ENCODE data around the gene CAMTA1. TPM values are rescaled to one million over a fixed set of nuclear protein-coding genes. Genes with fewer than 3 reads are reported as not detected.
"Not testable (repeated sequence)": the region's sequence is repeated elsewhere in the genome, so short reads cannot be mapped to it uniquely, and the experiment has no call there.

Gene CAMTA1, protein sequence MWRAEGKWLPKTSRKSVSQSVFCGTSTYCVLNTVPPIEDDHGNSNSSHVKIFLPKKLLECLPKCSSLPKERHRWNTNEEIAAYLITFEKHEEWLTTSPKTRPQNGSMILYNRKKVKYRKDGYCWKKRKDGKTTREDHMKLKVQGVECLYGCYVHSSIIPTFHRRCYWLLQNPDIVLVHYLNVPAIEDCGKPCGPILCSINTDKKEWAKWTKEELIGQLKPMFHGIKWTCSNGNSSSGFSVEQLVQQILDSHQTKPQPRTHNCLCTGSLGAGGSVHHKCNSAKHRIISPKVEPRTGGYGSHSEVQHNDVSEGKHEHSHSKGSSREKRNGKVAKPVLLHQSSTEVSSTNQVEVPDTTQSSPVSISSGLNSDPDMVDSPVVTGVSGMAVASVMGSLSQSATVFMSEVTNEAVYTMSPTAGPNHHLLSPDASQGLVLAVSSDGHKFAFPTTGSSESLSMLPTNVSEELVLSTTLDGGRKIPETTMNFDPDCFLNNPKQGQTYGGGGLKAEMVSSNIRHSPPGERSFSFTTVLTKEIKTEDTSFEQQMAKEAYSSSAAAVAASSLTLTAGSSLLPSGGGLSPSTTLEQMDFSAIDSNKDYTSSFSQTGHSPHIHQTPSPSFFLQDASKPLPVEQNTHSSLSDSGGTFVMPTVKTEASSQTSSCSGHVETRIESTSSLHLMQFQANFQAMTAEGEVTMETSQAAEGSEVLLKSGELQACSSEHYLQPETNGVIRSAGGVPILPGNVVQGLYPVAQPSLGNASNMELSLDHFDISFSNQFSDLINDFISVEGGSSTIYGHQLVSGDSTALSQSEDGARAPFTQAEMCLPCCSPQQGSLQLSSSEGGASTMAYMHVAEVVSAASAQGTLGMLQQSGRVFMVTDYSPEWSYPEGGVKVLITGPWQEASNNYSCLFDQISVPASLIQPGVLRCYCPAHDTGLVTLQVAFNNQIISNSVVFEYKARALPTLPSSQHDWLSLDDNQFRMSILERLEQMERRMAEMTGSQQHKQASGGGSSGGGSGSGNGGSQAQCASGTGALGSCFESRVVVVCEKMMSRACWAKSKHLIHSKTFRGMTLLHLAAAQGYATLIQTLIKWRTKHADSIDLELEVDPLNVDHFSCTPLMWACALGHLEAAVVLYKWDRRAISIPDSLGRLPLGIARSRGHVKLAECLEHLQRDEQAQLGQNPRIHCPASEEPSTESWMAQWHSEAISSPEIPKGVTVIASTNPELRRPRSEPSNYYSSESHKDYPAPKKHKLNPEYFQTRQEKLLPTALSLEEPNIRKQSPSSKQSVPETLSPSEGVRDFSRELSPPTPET (N-terminal part only)
- 10 to 100 TPM; 29.7 to 37.4 (median 34.6) TPM for total RNA-seq
- 26.5 TPM for total RNA-seq (2013)
- total RNA-seq = 15.7 to 26.5 (median 19.6) reads per million in 29 experiments

DNA sequence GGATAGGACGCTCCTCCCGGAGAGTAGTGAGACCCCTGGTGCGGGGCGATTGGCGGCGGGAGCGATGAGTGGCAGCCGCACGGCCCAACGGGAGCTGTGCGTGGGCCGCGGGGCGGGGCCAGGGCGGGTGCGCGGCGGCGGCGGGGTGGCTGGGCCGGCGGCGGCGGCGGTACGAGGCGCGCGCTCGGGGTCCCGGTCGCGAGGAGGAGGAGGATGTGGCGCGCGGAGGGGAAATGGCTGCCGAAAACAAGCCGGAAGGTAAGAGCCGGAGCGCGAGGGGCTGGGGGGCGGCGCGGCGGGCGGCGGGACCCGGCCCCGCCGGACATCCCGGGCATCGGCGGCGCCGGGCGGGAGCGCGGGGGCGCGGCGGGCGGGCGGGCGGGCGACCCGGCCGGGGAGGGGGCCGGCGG, at the start of gene CAMTA1:
CAMTA1 (plus strand) TSS at position 137 of the 410 bp plus-strand sequence; CDS start at position 214, 77 bp downstream.
- DNase-seq (peak in 2 of 35 experiments; percentile 97 to 98), ATAC-seq (replicated peaks in 1 of 4) (peak; percentile 77 to 82 (median 80))
- Histone ChIP-seq H3K9me3 (no peaks in the 10 kb centered on the region), H3K27me3 (replicated peaks in 1 of 2; ENCODE audit: control insufficient read depth in 2 of 2, extremely low read depth in 1 of 2, insufficient read depth in 2 of 2, low read length in 1 of 2) (no peaks in the 10 kb centered on the region), H3K4me3 (ENCODE audit: control insufficient read depth in 1 of 2, extremely low read depth in 1 of 2, low read length in 1 of 2) (peak within 1 kb of the TSS; percentile 66 to 85), H3K27ac (ENCODE audit: low read length) (peak within 1 kb of the TSS; percentile 83), H3K4me1 (ENCODE audit: control insufficient read depth in 1 of 2, extremely low read depth in 1 of 2, insufficient read depth in 2 of 2, low read length in 2 of 2) (peaks cover 15 to 22% of the 10 kb centered on the region in 2 experiments), H3K36me3 (ENCODE audit: control insufficient read depth in 2 of 2, extremely low read depth in 1 of 2, insufficient read depth in 1 of 2, low read length in 1 of 2) (no peaks in the 10 kb centered on the region)
- Mint-ChIP-seq H3K36me3 (peaks cover 12% of the 10 kb centered on the region), H3K27me3 (no peaks in the 10 kb centered on the region), H3K9me3 (no peaks in the 10 kb centered on the region), H3K4me3 (peak within 1 kb of the TSS; percentile 92 to 98 (median 94)), H3K4me1 (peaks cover 39 to 48% (median 43%) of the 10 kb centered on the region in 3 donors), H3K27ac (peak within 1 kb of the TSS; percentile 93 to 95)
- WGBS (ENCODE audit: insufficient coverage) = under 1% methylated on average over 28 of the region's 69 CpGs
- ChIA-PET POLR2A (no interaction called here), CTCF (interaction anchor here in 1 of 2 donors (0.6 to 1.5 kb wide), 4 partner anchors 21 to 84 kb away, joined by 3 to 6 read pairs (median 4); partner anchors contain the start of gene DNAJC11)

DNA sequence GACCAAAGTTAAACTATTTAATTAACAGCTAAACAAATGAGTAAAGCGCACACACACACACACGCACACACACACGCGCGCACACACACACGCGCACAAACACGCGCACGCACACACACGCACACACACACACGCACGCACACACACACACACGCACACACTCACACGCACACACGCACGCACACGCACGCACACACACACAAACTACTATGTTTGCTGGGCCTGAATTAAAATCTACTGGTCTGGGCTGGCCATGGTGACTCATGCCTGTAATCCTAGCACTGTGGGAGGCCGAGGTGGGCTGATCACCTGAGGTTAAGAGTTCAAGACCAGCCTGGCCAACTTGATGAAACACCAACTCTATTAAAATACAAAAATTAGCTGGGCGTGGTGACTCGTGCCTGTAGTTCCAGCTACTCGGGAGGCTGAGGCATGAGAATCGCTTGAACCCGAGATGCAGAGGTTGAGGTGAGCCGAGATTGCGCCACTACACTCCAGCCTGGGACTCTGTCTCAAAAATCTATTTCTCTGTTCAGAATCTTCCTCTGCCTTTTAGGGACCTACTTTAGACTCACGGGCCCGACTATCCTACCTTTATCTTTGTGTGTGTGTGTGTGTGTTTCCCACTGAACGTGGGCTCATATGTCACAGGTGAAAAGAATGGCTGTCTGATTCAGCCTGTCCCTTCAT, 46.1 kb upstream of the CAMTA1 start:
- Mint-ChIP-seq H3K4me3 (no peak overlapping the region), H3K4me1 (peaks cover 8 to 20% (median 14%) of the 10 kb centered on the region in 3 donors), H3K27me3 (peaks cover 0 to 4% of the 10 kb centered on the region in 2 donors), H3K9me3 (no peaks in the 10 kb centered on the region), H3K36me3 (no peaks in the 10 kb centered on the region), H3K27ac (no peak overlapping the region)
- no peak for ATAC-seq (replicated peaks in 1 of 4)
- no peaks in the 10 kb centered on the region for H3K27me3 ChIP-seq (replicated peaks in 1 of 2; ENCODE audit: control insufficient read depth in 2 of 2, extremely low read depth in 1 of 2, insufficient read depth in 2 of 2, low read length in 1 of 2)
- H3K4me3 ChIP-seq (ENCODE audit: control insufficient read depth in 1 of 2, extremely low read depth in 1 of 2, low read length in 1 of 2) = no peak overlapping the region
- 92% methylated on average over 4 of the region's 30 CpGs for WGBS (ENCODE audit: insufficient coverage)
- ChIA-PET CTCF (no interaction called here), POLR2A (no interaction called here)
- H3K27ac ChIP-seq (ENCODE audit: low read length) = no peak overlapping the region
- no peaks in the 10 kb centered on the region for H3K4me1 ChIP-seq (ENCODE audit: control insufficient read depth in 1 of 2, extremely low read depth in 1 of 2, insufficient read depth in 2 of 2, low read length in 2 of 2)
- no peaks in the 10 kb centered on the region for H3K9me3 ChIP-seq
- DNase-seq = no peak
- no peaks in the 10 kb centered on the region for H3K36me3 ChIP-seq (ENCODE audit: control insufficient read depth in 2 of 2, extremely low read depth in 1 of 2, insufficient read depth in 1 of 2, low read length in 1 of 2)

DNA sequence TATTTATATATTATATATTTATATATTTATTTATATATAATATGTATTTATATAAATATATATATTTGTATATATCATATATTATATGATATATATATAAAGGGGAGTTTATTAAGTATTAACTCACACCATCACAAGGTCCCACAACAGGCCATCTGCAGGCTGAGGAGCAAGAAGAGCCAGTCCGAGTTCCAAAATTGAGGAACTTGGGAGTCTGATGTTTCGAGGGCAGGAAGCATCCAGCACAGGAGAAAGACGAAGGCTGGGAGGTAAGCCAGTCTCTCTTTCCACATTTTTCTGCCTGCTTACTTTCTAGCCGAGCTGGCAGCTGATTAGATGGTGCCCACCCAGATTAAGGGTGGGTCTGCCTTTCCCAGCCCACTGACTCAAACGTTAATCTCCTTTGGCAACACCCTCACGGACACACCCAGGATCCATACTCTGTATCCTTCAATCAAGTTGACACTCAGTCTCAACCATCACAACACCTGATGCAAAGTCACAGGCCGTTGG, 42.5 kb upstream of the CAMTA1 start:
- ATAC-seq (replicated peaks in 1 of 4); H3K9me3 ChIP-seq; H3K36me3 Mint-ChIP-seq; H3K4me3 Mint-ChIP-seq; H3K27me3 ChIP-seq (replicated peaks in 1 of 2; ENCODE audit: control insufficient read depth in 2 of 2, extremely low read depth in 1 of 2, insufficient read depth in 2 of 2, low read length in 1 of 2); CTCF ChIA-PET; H3K9me3 Mint-ChIP-seq; H3K4me3 ChIP-seq (ENCODE audit: control insufficient read depth in 1 of 2, extremely low read depth in 1 of 2, low read length in 1 of 2); H3K27me3 Mint-ChIP-seq; H3K36me3 ChIP-seq (ENCODE audit: control insufficient read depth in 2 of 2, extremely low read depth in 1 of 2, insufficient read depth in 1 of 2, low read length in 1 of 2); H3K27ac ChIP-seq (ENCODE audit: low read length); H3K4me1 ChIP-seq (ENCODE audit: control insufficient read depth in 1 of 2, extremely low read depth in 1 of 2, insufficient read depth in 2 of 2, low read length in 2 of 2); H3K27ac Mint-ChIP-seq: not testable (repeated sequence)
- H3K4me1 Mint-ChIP-seq = peaks cover 8 to 12% (median 8%) of the 10 kb centered on the region in 3 donors
- 71% methylated on average over 4 of the region's 7 CpGs for WGBS (ENCODE audit: insufficient coverage)
- peak in 1 of 35 experiments; percentile 4 for DNase-seq
- POLR2A ChIA-PET = interaction anchor here in 1 of 2 donors (0.6 kb wide), 1 partner anchor 30 kb away, joined by 4 read pairs; no protein-coding TSS in a partner anchor

DNA sequence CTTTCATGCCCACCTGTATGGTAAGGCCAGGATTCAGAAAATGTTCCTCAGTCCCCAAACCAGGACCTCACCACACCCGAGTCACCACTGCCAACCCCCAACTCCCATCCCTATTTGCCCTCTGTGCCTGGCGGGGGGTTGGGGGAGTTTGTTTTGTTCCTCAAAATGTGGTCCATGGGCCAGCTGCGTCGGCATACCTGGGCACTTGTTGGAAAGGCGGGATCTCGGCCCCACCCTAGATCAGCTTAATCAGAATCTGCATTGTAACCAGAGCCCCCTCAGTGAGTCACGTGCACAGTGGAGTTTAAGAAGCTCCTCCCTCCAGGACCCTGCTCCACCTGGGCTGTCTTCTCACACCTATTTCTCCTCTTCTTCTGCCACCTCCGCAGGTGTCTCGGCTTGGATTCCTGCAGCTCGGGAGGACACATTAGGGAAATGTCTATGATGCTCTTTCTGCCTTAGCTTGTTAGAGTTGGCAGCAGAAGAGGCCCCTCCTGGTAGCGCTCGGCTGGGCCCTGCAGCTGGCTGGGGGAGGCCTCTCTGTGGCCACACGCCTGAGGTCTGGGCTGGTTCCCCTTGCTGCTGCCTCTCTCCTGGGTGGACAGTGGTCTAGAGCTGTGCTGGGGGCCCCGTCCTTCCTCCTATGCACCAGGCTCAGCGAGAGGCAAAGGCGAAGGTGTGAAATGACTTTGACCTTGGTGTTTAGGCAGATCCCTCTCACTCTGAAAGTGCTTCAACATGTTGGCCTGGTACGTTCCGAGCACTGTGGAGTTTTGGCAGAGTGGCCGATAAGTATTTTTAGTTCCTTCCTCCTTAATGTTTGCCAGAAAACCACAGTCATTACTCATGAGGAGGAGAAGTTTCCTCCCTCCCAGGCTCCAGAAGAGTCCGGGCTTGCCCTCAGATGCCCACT, 41.8 kb upstream of the CAMTA1 start:
- Mint-ChIP-seq H3K4me3 (no peak overlapping the region), H3K27me3 (peaks cover 9 to 12% of the 10 kb centered on the region in 2 donors), H3K4me1 (peaks cover 8 to 12% (median 8%) of the 10 kb centered on the region in 3 donors), H3K27ac (no peak overlapping the region), H3K9me3 (no peaks in the 10 kb centered on the region), H3K36me3 (no peaks in the 10 kb centered on the region)
- no peaks in the 10 kb centered on the region for H3K36me3 ChIP-seq (ENCODE audit: control insufficient read depth in 2 of 2, extremely low read depth in 1 of 2, insufficient read depth in 1 of 2, low read length in 1 of 2)
- peak; percentile 43 to 57 (median 48) for ATAC-seq (replicated peaks in 1 of 4)
- POLR2A ChIA-PET = interaction anchor here (0.6 kb wide), 2 partner anchors 30 to 304 kb away, joined by 4 read pairs; no protein-coding TSS in a partner anchor
- H3K4me1 ChIP-seq (ENCODE audit: control insufficient read depth in 1 of 2, extremely low read depth in 1 of 2, insufficient read depth in 2 of 2, low read length in 2 of 2) = no peaks in the 10 kb centered on the region
- CTCF ChIA-PET = interaction anchor here (0.6 to 1.1 kb wide), 5 partner anchors 11 to 145 kb away, joined by 3 to 6 read pairs (median 3); partner anchors contain the start of gene CAMTA1 (in 1 of the 2)
- H3K4me3 ChIP-seq (ENCODE audit: control insufficient read depth in 1 of 2, extremely low read depth in 1 of 2, low read length in 1 of 2) = no peak overlapping the region
- WGBS (ENCODE audit: insufficient coverage) = 33% methylated on average over 13 of the region's 20 CpGs
- H3K27ac ChIP-seq (ENCODE audit: low read length) = no peak overlapping the region
- DNase-seq = peak in 12 of 35 experiments; percentile 3 to 29 (median 12)
- no peaks in the 10 kb centered on the region for H3K27me3 ChIP-seq (replicated peaks in 1 of 2; ENCODE audit: control insufficient read depth in 2 of 2, extremely low read depth in 1 of 2, insufficient read depth in 2 of 2, low read length in 1 of 2)
- no peaks in the 10 kb centered on the region for H3K9me3 ChIP-seq

DNA sequence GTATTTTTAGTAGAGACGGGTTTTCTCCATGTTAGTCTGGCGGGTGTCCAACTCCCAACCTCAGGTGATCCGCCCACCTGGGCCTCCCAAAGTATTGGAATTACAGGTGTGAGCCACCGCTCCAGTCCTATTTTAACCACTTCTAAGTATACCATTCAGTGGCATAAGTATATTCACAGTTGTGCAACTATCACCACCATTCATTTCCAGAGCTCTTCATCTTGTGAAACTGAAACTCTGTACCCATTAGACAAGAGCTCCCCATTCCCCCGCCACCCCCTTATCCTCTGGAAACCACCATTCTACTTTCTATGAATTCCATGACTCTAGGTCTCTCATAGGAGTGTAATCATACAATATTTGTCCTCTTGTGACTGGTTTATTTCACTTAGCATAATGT, 40.2 kb upstream of the CAMTA1 start:
- POLR2A ChIA-PET = no interaction called here
- Mint-ChIP-seq H3K27ac (no peak overlapping the region), H3K36me3 (no peaks in the 10 kb centered on the region), H3K27me3 (peaks cover 16 to 19% of the 10 kb centered on the region in 2 donors), H3K4me1 (peaks cover 8 to 12% (median 8%) of the 10 kb centered on the region in 3 donors), H3K4me3 (no peak overlapping the region), H3K9me3 (peaks cover 0 to 3% (median 0%) of the 10 kb centered on the region in 3 donors)
- Histone ChIP-seq H3K4me1 (ENCODE audit: control insufficient read depth in 1 of 2, extremely low read depth in 1 of 2, insufficient read depth in 2 of 2, low read length in 2 of 2) (no peaks in the 10 kb centered on the region), H3K9me3 (no peaks in the 10 kb centered on the region), H3K27me3 (replicated peaks in 1 of 2; ENCODE audit: control insufficient read depth in 2 of 2, extremely low read depth in 1 of 2, insufficient read depth in 2 of 2, low read length in 1 of 2) (peaks cover 0 to 6% of the 10 kb centered on the region in 2 experiments), H3K27ac (ENCODE audit: low read length) (no peak overlapping the region), H3K4me3 (ENCODE audit: control insufficient read depth in 1 of 2, extremely low read depth in 1 of 2, low read length in 1 of 2) (no peak overlapping the region), H3K36me3 (ENCODE audit: control insufficient read depth in 2 of 2, extremely low read depth in 1 of 2, insufficient read depth in 1 of 2, low read length in 1 of 2) (no peaks in the 10 kb centered on the region)
- CTCF ChIA-PET = no interaction called here
- DNase-seq (no peak), ATAC-seq (replicated peaks in 1 of 4) (no peak)
- WGBS (ENCODE audit: insufficient coverage) = 38% methylated on average over 1 of the region's 5 CpGs

All from T-cell (primary cell).